GM18498 (cell line): ENCODE data around the gene FXYD6.

Experiments used
- ATAC-seq: cut with Tn5 transposase; IDR thresholded peaks from one replicate; pipeline ENCODE4 v1.9.1; 2021; ENCODE audit warnings: mild to moderate bottlenecking, moderate library complexity; ENCODE audit not compliant: unreplicated experiment

The FXYD6 gene

GRCh38 chr11:117888139-117888566, 11.7 kb upstream of the FXYD6 start:
- no peak for ATAC-seq

- ATAC-seq = no peak
Measured at GRCh38 chr11:117887431-117888138, 11.1 kb upstream of the FXYD6 start.

DNA sequence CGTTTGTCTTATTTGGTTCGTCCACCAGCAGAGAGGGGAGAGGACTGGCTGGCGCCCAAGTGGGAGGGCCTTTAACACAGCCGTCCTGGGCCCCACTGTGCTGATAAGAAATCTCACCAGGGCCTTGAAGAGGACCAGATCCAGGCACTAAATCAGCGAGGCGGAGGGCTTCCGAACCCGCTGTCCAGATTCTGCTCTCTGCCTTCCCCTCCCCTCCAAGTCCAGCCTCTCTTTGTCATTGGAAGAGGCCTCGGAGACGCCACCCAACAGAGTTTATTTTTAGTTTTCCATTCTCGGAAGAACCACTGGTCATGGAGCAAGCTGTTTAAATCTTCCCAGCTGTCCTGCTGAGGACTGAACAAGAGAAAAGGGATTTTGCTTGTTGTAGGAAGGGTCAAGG, 9.3 kb upstream of the FXYD6 start:
- no peak for ATAC-seq

DNA sequence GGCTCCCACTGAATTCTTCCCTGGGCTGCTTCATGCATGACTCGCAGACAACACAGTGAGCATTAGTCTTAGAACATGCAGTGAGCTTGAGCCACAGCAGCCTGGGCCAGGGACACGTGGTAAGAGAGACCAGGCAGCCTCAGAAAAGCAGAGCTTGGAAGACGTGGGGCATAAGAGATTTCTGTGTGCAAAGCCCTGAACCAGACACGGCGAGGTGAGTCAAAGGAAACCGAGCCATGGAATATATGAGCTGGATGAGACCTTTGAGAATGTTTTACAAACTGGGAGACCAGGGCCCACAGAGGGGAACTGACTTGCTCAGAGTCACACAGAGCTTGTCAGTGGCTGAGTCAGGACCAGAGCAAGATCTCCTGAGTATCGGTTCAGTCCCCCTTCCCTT, 8.5 kb upstream of the FXYD6 start:
- ATAC-seq = no peak

DNA sequence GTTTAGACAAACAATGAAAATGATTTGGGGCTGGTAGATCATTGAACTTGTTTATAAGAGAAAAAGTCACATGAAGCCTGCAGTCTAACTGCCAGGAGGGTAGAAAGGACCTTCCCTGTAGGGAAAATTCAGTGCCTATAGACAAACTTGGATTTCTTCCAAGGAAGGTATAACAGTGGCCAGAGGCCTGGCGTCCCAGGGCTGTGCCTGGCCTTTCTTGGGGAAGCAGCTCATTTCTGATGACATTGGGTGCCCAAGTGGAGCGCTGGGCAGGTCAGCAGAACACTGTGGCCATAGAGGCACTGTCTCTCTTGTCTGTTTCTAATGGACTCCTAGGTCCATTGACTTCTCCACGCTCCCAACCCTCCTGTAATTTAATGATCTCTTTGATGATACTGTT, 6.6 kb upstream of the FXYD6 start:
- ATAC-seq = no peak

DNA sequence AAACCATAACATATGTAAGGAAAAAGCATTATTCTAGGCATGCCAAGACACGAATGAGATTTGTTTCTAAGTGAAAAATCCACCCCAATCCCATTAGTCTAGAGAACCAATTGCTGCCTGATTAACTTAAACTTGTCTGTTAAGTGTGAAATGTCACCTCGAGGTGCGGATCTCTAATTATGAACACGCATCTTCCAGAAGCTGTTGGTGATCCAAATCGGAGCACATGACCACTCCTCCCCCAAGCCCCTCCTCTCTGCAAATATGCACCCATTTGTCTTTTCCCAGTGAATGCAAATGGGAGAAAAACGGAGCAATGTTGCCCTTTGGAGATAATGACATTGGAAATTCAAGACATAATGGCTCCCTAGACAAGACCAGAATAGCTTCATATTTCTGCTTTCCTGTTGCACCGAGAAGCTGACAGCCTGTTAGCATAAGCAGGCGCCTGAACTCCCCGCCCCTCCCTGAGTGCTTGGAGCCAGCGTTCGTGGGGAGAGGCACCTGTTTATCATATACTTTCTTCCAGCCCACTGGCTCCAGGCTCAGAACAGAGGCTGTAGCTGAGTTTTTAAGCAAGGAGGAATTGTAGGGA, 6.0 kb upstream of the FXYD6 start:
- no peak for ATAC-seq

DNA sequence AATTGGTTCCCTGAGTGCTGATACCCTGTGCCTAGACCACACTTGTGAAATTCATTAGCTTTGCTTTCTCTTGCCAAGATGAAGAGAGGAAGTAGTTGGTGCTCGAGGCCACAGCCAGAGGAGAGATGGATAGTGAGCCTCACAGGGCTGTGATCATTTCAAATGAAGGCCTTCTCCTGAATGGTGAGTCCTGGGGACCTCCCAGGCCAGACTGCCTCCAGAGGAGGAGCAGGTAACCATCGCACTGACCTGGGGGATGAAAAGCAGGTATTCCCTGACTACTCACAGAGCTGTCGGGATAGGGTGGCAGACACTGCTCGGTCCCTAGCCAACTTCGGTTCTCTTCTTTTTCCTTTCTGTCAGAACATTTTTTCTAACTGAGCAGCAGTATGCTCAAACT, 4.8 kb upstream of the FXYD6 start:
- no peak for ATAC-seq

DNA sequence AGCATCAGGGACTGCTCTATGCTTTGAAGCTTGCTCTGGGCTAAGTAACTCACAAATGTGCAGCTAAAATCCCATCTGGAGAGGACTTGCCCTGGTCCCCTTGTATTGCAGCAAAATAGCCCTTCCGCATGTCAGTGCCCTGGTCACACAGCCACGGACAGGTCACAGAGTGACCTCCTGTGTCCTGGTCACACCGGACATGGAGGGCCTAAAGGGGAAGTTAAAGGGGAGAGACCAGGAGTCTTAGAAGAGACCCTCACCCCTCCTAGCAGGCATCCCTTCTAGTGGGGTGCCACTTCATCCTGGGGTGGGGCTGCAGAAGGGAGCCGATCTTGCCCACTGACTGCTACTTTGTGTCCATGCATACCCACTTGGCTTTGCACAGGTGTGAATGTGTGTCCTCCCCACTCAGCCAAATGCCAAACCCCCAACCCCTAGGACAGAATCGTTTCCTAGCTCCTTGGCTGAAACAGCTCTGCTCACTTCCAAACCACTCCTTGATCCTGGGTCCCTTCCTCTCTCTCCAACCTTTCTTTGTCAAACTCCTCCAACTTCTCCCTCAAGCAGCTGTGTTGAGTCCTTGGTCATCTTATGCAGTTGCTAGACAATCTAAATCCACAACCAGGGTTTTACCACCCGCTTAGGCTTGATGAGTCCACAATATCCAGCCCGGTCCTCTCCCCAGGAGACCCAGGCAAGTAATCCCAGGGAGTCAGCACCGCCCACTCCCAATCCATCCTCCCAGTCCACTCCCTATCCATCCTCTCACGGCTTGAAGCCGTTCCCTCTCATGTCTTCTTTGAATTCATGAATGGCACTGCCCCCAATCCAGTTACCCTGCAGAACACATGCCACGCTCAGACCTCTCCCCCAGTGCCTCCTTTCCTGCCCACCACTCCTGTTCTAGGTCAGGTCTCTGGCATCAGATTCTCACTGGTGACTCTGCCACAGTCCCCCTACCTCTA, 3.3 kb upstream of the FXYD6 start:
- no peak for ATAC-seq

DNA sequence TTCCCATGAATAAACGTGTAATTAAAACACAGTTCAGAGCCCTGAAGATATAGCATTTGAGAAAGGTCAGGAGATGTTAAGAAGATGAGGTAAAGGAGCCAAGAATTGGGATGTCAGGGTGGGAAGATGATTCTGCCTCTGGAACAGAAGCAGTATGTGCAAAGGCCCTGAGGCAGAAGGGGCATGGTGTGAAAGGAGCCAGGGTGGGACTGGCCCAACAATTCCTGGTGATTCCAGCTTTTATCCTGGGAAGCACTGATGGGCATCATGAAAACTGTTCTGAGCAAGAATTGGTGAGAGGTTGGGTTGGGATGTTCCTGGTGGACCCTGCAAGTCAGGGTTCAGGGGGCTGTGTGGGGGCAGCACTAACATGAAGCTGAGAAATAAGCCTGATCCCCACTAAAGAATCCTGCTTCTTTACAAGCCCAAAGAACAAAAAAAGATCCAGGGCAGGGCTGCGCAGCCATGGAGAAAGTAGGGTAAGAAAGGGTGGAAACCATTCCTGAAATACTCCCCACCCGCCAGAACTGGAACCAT, 2.5 kb upstream of the FXYD6 start:
- no peak for ATAC-seq

DNA sequence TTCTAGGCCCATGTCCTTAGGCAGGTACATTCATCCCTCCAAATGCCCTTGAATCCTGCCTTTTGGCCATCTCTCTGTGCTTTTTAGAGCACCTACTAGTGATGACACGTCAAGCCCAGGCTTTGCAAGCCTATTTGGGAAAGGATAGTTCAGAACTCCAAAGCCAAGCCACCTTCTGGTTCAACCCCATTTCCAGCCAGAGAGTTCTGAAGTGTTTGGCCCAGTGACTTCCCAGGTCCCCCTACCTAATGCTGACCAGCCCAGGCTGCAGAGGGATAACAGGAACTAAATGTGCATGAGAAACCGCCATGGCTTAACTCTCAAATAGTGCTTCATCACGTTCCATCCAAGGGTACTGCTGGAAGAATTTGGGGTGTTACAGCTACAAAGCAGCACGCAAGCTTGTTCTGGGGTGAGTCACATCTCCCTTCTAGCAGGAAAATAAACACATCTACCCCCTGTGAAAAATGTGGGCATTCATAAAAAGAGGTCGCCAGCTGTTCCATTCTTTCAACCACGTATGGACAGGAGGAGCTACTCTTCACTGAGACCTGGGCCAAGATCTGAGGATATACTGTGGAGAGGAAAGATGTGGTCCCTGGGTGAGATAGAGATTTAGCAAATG, 2.0 kb upstream of the FXYD6 start:
- no peak for ATAC-seq

DNA sequence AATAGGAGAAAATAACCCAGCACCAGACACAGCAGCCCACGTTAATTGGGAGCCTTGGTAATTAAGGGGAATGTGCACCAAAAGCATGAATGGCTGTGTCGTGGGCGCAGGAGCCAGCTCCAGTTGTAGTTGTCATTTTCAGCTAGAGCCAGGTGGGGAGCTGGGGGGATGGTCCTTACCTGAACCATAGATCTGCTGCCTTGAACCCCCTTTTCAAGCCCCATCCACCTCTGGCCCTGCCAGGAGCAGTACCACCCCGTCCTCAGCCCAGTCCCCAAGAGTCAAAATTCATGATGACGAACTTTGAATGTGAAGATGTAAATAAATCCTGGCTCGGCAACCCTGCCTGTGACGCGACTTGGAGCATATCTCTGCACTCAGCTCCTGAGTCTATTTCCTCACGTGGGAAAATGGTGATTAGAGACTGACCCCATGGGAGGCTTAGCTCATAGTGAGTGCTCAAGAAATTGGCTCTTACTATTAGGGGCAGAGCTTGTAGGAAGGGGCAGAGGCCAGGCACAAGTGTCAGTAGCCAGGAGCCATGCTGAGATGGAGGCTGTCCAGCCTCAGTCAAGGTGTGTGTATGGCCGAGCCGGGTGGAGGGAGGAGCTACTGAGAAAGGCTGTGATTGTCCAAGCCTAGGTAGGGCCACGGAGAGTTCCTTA, 794 bp upstream of the FXYD6 start:
- no peak for ATAC-seq

DNA sequence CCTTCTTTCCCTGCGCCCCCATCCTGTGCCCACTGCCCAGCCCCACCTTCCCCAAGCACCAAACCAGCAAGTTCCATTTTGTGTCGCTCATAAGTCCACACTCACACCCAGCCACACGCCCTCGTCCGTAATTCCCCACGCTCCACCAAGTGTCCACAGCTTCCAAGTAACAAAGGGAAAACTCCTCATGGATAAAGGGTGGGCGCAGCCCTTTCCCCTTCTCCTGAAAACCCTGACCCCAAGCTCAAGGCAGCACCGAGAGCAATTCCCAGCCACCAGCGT, 458 bp downstream of the FXYD6 start:
- ATAC-seq = no peak

GRCh38 chr11:117875382-117876058, 938 bp downstream of the FXYD6 start:
- no peak for ATAC-seq

DNA sequence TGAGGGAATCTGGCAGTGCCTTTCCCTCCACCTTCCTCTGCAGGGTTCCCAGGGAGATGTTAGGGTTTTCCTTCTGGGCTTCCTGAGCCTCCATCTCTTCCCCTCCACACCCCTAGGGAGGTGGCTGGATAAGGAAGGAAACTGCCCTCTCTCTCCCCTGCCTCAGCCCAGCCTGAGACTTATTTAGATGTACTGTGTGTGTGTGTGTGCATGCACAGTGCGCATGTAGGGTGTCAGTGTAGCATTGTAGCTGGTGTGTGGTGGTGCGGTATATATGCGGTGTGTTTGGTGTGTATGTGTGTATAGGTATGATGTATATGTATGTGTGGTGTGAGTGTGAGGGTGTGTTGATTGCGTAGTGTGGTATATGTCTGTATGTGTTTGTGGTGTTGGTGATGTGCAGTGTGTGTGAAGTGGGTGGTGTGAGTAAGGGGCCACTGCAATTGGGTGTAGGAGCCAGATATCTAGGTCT, 1.5 kb downstream of the FXYD6 start:
- no peak for ATAC-seq

DNA sequence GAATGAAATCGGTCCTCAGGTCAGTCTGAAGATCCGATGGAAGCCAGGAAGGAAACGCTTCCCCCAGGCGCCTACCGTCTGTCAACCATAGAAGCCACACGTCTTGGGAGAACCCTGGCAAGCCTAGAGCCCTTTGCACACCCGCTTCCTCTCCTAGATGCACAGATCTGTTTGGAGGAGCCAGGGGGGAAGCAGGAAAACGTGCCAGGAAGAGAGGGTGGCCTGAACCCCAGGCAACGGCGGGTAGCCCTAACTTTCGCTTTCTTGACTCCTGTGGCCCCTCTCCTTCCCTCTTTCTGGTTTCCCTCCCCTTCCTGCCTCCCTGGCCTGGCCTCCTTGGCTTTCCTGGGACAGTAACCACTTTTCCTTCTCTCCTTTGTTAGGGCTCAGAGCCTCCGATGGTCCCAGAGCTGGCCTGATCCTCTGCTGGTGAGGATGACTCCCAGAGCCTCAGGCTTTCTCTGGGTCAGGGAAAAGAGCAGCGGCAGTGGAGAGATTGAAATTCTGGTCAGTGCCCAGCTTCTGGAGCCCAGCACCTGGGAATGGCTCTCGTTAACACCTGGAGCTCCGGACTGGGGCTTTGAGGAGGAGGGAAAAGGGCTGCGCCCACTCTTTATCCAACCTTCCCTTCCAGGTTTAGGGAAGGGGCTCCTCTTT, 2.1 kb downstream of the FXYD6 start:
- no peak for ATAC-seq

DNA sequence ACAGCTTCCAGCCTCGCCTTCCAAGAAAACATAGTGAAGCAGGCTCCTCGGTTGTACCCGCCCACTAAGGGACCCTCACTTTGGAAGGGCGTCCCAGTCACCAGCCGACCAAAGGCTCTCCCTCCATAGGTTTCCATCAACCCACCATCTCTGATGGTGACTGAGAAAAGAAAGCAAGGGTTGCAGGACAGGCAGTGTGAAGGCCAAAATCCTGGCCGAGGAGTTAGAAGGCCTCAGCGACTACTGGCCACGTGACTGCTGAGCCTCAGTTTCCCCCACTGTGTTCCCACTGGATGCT, 2.7 kb downstream of the FXYD6 start:
- no peak for ATAC-seq

GRCh38 chr11:117872975-117873827, 3.3 kb downstream of the FXYD6 start:
- no peak for ATAC-seq

DNA sequence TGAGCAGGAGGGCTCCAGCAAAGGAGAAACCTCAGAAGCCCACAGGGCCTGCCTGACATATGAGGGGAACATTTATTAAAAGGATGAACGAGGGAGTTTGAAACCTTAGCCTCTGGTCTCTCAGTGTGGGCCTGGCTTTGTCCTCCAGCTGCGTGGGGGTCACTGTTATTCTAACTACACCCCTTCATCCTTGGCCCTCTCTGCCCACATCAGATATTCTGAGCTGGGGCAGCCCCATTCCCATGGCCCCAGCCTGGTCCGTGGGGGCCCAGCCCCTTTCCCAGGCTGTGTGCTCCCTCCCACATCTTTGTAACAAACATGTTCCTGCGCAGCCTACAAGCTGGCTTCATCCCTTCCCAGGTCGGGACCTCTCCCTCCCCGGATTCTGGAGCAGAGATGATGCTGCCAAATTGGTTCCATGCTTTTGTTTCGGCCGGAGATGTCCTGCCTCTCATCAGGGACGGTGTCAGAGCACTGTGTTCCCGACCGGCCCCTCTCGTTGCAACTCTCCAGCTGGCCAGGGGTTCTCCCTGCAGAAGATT, 4.0 kb downstream of the FXYD6 start:
- no peak for ATAC-seq

DNA sequence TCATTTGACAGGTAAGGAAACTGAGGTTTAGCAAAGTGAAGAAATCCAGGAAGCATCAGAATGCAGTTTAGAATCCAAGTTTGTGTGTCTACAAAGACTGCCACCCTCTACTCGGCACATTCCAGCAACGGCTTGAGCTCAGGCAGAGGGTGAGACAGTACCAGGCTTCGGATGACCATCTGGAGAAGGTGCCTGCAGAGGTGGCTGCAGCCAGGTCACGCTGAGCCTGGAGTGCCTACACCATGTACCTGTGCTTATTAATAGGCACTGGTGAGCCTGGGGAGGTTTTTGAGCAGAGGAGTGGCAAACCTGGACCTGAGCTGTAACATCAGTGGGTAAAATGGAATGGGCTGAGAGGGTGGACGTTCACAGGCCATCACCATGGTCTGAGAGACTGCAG, 4.7 kb downstream of the FXYD6 start:
- no peak for ATAC-seq
